ENCODE measurements around the gene ZNF280D.

The ZNF280D gene

DNA sequence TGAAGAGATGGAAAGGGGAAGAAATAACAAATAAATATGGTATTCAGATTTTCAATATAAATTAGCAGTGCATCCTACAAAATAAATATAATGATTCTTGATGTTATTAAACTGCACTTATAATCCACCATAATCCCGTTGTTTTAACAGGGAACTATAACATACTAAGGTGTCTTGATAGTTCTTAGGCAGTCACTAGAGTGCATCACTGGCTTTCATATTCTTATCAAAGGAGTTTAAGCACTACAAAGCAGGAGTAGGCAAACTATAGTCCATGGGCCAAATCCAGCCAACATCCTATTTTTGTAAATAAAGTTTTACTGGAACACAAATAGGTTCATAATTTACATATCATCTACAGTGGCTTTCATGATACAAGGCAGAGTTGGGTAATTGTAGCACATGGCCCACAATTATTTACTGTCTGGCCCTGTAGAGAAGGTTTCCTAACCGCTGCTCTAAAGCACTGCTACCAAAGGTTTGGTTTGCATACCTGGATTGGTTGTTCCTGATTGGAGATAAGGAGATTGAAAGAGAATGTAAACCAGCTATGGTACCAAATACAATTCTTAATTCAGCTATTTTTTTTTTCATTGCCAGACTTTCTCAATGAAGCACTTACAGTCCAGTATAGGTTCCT is 104.3 kb downstream of the ZNF280D start:
- DNase-seq (ENCODE audit: low spot score), result no peak

DNA sequence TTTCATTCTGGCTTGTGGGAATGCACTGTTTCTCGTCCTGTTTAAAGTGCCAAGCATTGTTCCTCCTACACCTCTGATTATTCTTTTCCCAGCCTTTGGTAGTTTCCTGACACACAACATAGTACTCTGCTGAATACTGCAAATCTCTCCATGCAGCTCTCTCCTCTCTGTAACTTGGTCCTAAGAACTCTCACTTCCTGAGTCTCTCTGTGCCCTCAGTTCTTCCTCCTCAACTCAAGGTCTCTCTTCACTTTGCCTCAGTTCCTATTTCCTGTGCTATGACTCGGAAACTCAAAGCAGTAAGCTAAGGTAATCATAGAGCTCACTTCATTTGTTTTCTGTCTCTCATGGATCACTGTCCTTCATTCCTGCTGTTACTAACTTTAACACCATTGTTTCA is 113.4 kb downstream of the ZNF280D start:
- DNase-seq (ENCODE audit: low spot score), result no peak

DNA sequence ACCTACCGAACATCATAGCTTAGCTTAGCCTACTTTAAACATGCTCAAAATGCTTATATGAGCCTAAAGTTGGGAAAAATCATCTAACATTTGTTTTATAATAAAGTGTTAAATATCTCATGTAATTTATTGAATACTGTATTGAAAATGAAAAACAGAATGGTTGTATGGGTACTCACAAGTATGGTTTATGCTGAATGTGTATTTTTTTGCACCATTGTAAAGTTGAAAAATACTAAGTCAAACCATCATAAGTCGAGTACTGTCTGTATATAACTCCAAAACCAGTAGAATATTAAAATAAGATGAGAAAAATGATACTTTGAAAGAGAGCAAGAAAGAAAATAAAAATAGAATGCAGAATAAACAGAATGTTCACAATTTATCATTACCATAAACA is 115.7 kb downstream of the ZNF280D start:
- DNase-seq (ENCODE audit: low spot score), result no peak

DNA sequence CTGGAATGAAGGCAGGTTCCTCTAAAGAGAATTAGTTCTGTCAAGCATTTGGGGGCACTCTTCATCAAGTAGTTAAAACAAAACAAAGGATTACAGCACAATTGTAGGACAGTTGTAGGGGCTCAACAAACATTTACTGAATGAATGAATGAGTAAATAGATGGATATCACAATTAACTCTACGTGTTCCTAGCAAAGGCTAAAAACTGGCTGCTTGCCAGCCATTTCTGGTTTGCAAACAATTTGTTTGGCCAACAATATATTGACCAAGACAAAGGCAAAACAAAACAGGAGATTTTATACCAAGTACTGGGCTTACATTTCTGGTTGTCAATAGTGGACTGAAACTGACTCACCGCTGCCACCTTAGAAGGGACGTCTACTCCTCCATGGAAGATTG is 116.8 kb downstream of the ZNF280D start:
- no peak for DNase-seq (ENCODE audit: low spot score)

DNA sequence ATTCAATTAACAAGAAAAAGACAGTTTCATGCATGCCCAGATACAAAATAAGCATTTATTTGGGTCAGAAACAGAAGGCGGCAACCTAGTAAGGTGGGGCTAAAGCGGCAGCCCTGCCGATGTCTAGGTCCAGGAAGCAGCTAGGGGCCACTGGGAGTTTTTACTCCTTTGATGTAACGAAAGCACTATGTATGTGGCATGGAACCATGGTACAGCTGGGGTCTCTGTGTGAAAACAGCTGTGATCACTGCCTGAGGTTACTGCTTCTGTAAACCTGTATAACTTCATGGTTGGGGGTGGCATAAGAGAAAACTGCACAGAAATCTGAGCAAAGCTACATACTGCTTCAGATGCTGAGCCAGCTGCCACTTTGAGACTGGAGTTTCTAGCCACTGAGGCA is 119.5 kb downstream of the ZNF280D start:
- no peak for DNase-seq (ENCODE audit: low spot score)

DNA sequence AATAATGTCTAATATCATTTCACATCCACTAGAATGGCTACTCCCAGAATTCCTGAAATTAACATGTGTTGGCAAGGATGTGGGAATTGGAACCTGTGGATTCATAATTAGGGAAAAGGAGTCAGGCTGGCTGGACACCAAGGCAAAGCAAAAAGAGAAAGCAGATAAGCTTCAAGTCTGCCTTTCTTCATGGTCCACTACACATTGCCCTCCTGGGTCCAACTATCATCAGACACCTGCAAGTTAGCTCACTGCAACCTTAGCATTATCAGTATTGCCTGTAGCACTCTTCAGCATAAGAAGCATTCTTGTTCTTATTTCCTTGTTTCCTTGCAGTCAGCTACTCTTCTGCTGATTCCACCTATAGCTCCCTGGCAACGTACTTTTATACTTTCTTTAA is 124.3 kb downstream of the ZNF280D start:
- no peak for DNase-seq (ENCODE audit: low spot score)

DNA sequence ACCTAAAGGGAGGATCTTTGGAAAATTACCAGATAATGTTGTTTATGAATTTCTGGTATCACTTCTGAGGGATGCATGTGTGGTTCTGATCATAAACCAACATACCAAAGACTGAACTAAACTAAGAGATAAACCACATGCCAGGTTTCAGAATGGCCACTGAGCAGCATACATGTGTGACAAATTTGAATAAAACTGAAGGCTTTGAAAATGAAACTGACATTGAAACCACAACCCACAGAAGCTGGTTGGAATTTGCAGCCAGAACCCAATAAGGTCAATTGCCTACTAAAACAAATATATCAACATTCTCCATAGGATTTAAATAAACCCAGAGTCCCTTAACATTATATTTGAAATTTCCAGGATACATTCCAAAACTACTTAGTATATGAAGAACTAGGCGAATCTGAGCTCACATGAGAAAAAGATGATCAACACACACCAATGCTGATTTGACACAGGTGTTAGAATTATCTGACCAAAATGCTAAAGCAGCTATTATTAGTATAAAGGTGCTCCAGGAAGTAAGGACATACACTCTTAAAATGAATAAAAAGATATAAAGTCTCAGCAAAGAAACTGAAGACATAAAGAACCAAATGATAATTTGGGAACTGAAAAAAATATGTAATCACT is 125.0 kb downstream of the ZNF280D start:
- no peak for DNase-seq (ENCODE audit: low spot score)

DNA sequence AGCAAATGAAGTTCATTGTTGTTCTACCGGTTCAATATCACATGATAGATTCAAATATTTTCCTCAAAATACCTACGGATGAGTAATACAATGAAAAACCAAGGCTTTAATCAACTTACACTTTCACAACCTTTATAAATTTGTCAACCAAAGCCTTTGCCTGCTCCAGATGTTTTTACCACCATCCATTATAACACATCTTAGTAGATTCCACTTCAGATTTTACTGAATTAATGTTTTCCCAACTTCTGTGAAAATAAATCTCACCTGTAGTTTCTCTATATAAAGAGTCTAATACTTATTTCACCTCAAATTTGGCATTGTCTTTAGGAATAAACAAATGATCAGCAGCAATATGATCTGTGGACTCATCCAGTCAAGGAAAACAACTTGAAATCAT is 131.1 kb downstream of the ZNF280D start:
- DNase-seq (ENCODE audit: low spot score), result no peak

DNA sequence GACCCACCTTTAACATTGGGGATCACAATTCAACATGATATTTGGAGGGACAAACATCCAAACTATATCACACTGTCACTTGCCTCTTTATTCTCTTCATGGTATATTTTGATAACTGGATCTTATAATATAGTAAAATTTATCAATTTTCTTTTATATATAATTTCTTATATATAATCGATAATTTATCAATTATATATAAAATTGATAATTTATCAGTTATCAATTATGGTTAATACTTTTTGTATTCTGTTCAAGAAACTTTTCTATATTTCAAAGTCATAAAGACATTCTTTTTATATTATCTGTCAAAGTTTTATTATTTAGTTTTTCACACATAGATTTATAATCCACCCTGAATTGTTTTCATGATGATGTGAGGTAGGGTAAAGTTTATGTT is 132.9 kb downstream of the ZNF280D start:
- no peak for DNase-seq (ENCODE audit: low spot score)

DNA sequence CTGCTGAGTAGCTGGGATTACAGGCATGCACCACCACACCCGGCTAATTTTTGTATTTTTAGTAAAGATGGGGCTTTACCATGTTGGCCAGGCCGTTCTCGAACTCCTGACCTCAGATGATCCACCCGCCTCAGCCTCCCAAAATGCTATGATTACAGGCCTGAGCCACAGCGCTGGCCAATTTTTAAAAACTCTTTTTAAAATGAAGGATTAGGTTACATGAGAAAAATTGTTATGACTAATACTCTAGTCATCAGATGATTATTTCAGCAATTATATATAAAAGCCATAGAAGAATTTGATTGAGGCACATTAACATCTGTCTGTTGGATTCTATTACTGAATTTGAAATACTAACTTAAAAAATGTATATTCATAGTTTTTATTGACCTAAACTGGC is 134.3 kb downstream of the ZNF280D start:
- no peak for DNase-seq (ENCODE audit: low spot score)

DNA sequence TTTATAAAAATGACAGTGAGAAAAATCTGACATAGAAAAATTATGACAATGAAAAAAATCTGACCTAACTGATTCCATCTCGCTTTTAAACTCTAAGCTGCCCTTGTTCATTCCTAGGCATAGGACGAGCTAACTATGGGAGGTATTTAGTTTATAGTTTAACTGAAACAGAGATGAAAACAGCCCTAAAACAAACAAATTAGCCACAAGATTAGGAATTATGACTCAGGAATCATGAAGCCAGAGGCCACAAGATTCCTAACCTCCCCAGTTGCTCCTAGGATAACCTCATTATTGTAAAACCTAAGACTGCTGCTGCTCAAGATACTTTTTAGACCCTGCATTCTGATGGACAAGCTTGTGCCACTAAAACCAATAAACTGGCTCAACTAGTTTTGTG is 145.6 kb downstream of the ZNF280D start:
- DNase-seq (ENCODE audit: low spot score), result no peak

DNA sequence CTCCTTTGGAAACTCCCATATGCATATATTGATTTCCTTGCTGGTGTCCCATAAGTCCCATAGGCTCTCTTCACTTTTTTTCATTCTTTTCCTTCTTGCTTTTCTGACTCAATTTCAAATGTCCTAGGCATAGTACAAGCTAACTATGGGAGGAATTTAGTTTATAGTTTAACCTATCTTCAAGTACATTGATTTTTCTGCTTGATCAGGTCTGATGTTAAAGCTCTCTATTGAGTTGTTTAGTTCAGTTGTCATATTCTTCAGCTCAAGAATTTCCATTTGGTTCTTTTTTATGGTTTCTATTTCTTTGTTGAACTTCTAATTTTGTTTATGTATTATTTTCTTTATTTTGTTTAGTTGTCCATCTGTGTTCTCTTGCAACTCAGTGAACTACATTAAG is 147.1 kb downstream of the ZNF280D start:
- DNase-seq (ENCODE audit: low spot score), result no peak

DNA sequence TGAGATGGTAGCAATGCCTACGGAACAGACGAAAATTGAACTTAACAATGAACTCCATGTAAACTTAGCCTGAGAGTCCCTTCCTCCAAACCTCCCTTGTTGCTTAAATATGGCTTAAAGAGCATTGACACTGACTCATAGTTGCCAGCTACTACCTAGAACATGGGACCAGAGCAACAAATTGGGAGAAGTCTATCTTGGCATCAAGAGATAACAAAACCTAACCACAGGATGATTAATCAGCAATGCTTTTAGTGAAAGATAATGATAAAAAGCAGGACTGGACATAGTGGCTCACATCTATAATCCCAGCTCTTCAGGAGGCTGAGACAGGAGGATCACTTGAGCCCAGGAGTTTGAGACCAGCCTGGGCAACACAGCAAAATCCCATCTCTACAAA is 150.5 kb downstream of the ZNF280D start:
- no peak for DNase-seq (ENCODE audit: low spot score)
